Heart left ventricle (tissue), 13 donors: Measurements from ENCODE around the gene HSD17B2.

Source experiments
- POLR2A ChIP-seq, 2 donors: fragments of 450-650 bp; IDR thresholded peaks; one replicate each; pipeline ENCODE4 v1.6.1; 2017; ENCODE audit warnings: antibody characterized with exemption in 2 of 2, mild to moderate bottlenecking in 2 of 2, moderate library complexity in 2 of 2
- TF ChIP-seq, protein P1 (sequence below), 12 donors: fragments of 200-600 bp; sonication (generic) in 4 of 12; IDR thresholded peaks; one replicate each; pipeline versions ENCODE4 v1.5.0 to v1.8.0; 2018 to 2022; ENCODE audit warnings: antibody characterized with exemption in 12 of 12, mild to moderate bottlenecking in 5 of 12
- donor health status: ischemic (EF 13 %, LVEDD 7.1; RV severe dilation, severe dysfunction).
- donor health status: DM: no; HTN: yes; CAD: no.
- donor health status: DM: no; HTN: no; CAD: no.
- donor health status: ischemic (EF 25% LVEDD 6.9; RV normal size, moderate dysfunction).
- donor health status: ischemic (EF 25% LVEDD 5.7; RV mildly dilated, moderate dysfunction).
- donor health status: ischemic (EF 35%, LVEDD 5.7; RV mildly dilated, moderate dysfunction).
- donor health status: nonischemic (EF 11% LVEDD 7.7; RV severe dilation, severe dysfunction).
- donor health status: DM: yes; HTN: yes; CAD: no.
- donor health status: PGD.
- donor health status: ischemic (EF 29% LVEDD 5.4; RV normal size, mild dysfunction).
- donor health status: nonischemic (EF 23%, LVEDD 6.1; RV moderate dilation, normal function).

DNA sequence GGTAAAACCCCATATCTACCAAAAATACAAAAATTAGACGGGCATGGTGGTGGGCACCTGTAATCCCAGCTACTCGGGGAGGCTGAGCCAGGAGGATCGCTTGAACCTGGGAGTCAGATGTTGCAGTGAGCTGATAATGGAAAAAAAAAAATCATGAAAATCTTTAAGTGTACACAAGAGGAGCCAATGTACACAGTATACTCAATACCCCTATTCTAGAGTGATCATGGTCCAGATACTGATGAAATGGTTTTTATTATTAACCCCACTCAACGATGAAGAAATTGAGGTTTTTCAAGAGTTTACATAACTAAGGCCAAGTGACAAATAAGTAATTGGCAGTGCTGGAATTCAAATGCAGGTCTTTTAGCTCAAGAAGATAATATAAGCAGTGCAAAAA lies 11.5 kb downstream of the HSD17B2 start:
- TF ChIP-seq, protein P1, sequence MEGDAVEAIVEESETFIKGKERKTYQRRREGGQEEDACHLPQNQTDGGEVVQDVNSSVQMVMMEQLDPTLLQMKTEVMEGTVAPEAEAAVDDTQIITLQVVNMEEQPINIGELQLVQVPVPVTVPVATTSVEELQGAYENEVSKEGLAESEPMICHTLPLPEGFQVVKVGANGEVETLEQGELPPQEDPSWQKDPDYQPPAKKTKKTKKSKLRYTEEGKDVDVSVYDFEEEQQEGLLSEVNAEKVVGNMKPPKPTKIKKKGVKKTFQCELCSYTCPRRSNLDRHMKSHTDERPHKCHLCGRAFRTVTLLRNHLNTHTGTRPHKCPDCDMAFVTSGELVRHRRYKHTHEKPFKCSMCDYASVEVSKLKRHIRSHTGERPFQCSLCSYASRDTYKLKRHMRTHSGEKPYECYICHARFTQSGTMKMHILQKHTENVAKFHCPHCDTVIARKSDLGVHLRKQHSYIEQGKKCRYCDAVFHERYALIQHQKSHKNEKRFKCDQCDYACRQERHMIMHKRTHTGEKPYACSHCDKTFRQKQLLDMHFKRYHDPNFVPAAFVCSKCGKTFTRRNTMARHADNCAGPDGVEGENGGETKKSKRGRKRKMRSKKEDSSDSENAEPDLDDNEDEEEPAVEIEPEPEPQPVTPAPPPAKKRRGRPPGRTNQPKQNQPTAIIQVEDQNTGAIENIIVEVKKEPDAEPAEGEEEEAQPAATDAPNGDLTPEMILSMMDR (IDR thresholded peaks at IDR 0.05) = no peak
- TF ChIP-seq POLR2A (IDR thresholded peaks at IDR 0.05) = no peak
